GM23338 (cell line): ENCODE results near the gene UBE2Z. TPM values are rescaled to one million over a fixed set of nuclear protein-coding genes. Genes with fewer than 3 reads are reported as not detected.
A peak's percentile ranks its signal among the peaks of the same experiment; 100 is the strongest.

Source experiments
- ATAC-seq: fragments of 200-7000 bp; cut with Tn5 transposase; 3 replicates; pipeline ENCODE4 v1.9.1; 2020
- DNase-seq: peaks from one replicate; pipeline ENCODE4 v3.0.0-alpha.2; 2015; ENCODE audit warnings: low spot score
- H2AFZ ChIP-seq: fragments of 200-600 bp; sonication (generic); 2 replicates; pipeline ENCODE4 v1.8.0; 2016; ENCODE audit warnings: antibody characterized with exemption, mild to moderate bottlenecking, moderate library complexity
- H3F3A ChIP-seq: fragments of 200-600 bp; sonication (generic); replicated peaks from 2 replicates; pipeline ENCODE4 v1.8.0; 2017; ENCODE audit warnings: antibody characterized with exemption, mixed run types, low read depth
- H3K27ac ChIP-seq: fragments of 200-600 bp; sonication (generic); 2 replicates; pipeline ENCODE4 v1.6.1; 2016; ENCODE audit warnings: low read depth
- H3K27me3 ChIP-seq: fragments of 200-600 bp; sonication (generic); 2 replicates; pipeline ENCODE4 v1.8.0; 2016; ENCODE audit warnings: mild to moderate bottlenecking, mixed run types, moderate library complexity; ENCODE audit not compliant: insufficient read depth
- H3K36me3 ChIP-seq: fragments of 200-600 bp; sonication (generic); 2 replicates; pipeline ENCODE4 v1.8.0; 2016; ENCODE audit warnings: mild to moderate bottlenecking; ENCODE audit not compliant: insufficient read depth
- H3K4me1 ChIP-seq: fragments of 200-600 bp; sonication (generic); 2 replicates; pipeline ENCODE4 v1.8.0; 2016; ENCODE audit warnings: mild to moderate bottlenecking, moderate library complexity; ENCODE audit not compliant: insufficient read depth
- H3K4me2 ChIP-seq: fragments of 200-600 bp; sonication (generic); 2 replicates; pipeline ENCODE4 v1.7.1; 2017; ENCODE audit warnings: mixed run types
- H3K4me3 ChIP-seq: fragments of 200-600 bp; sonication (generic); 2 replicates; pipeline ENCODE4 v1.6.1; 2016; ENCODE audit warnings: mixed run types
- H3K79me2 ChIP-seq: fragments of 200-600 bp; sonication (generic); replicated peaks from 2 replicates; pipeline ENCODE4 v1.8.0; 2017; ENCODE audit warnings: mild to moderate bottlenecking; ENCODE audit not compliant: insufficient read depth
- H3K9me2 ChIP-seq: fragments of 200-600 bp; sonication (generic); 2 replicates; pipeline ENCODE4 v1.8.0; 2017; ENCODE audit not compliant: insufficient read depth
- H4K20me1 ChIP-seq: fragments of 200-600 bp; sonication (generic); replicated peaks from 2 replicates; pipeline ENCODE4 v1.8.0; 2017; ENCODE audit warnings: mild to moderate bottlenecking; ENCODE audit not compliant: insufficient read depth
- H3K27ac Mint-ChIP-seq: 2 replicates; pipeline ENCODE4 v1.8.0; 2020; ENCODE audit warnings: inconsistent platforms, mild to moderate bottlenecking, moderate library complexity, mixed read lengths
- H3K27me3 Mint-ChIP-seq: 3 replicates; pipeline ENCODE4 v1.8.0; 2022; ENCODE audit warnings: low read depth, mild to moderate bottlenecking, moderate library complexity, mixed read lengths, inconsistent platforms; ENCODE audit not compliant: insufficient read depth, poor library complexity
- H3K36me3 Mint-ChIP-seq: 3 replicates; pipeline ENCODE4 v1.8.0; 2021; ENCODE audit warnings: low read depth, mild to moderate bottlenecking, inconsistent platforms, moderate library complexity, mixed read lengths
- H3K4me1 Mint-ChIP-seq: 3 replicates; pipeline ENCODE4 v1.8.0; 2020; ENCODE audit warnings: mild to moderate bottlenecking, inconsistent platforms, mixed read lengths
- H3K4me3 Mint-ChIP-seq: 3 replicates; pipeline ENCODE4 v1.8.0; 2021; ENCODE audit warnings: moderate library complexity, mild to moderate bottlenecking, inconsistent platforms, mixed read lengths
- H3K9me3 Mint-ChIP-seq: 3 replicates; pipeline ENCODE4 v1.8.0; 2020; ENCODE audit warnings: moderate library complexity, mild to moderate bottlenecking, inconsistent platforms, mixed read lengths
- NANOG ChIP-seq: IDR thresholded peaks from 2 replicates; pipeline ENCODE4 v1.6.1; 2016; ENCODE audit warnings: antibody characterized with exemption, borderline replicate concordance
- ZNF462 ChIP-seq: fragments of 250-450 bp; sonication (Bioruptor Pico); IDR thresholded peaks from 2 replicates; pipeline ENCODE4 v1.5.0; 2020; ENCODE audit warnings: mild to moderate bottlenecking, moderate library complexity
- polyA plus RNA-seq: library from polyadenylated mRNA; unstranded; fragments of >200 nt; fragmentation: Nextera tagmentation; extraction: Ambion mirVana; gene quantifications from 2 replicates; pipeline ENCODE4 v1.2.1, GENCODE V29; 2016
- total RNA-seq: library from RNA; depleted of rRNA; stranded (reverse); fragments of >200 nt; shearing (Covaris generic); gene quantifications from 2 replicates; pipeline ENCODE4 v1.2.3, GENCODE V29; 2014

Gene UBE2Z
- total and polyA plus RNA-seq, 2 experiments from 2014 or later: 34.1 to 78.5 TPM

GRCh38 chr17:48954300-48954755 lies 46.1 kb downstream of the UBE2Z start (continued):
- no peak for TF ChIP-seq ZNF462

GRCh38 chr17:48960834-48961515 lies 52.8 kb downstream of the UBE2Z start:
- no peaks in the 10 kb centered on the region for H4K20me1 ChIP-seq
- Mint-ChIP-seq H3K4me3 (peak overlapping the region; percentile 44), H3K4me1 (peaks cover 23% of the 10 kb centered on the region), H3K27me3 (peaks cover 24% of the 10 kb centered on the region), H3K27ac (no peak overlapping the region), H3K36me3 (no peaks in the 10 kb centered on the region), H3K9me3 (no peaks in the 10 kb centered on the region)
- H3K36me3 ChIP-seq: no peaks in the 10 kb centered on the region
- H3K4me2 ChIP-seq: peak overlapping the region; percentile 72
- no peaks in the 10 kb centered on the region for H3K79me2 ChIP-seq
- peak overlapping the region; percentile 97 for H2AFZ ChIP-seq
- DNase-seq (peak; percentile 46), ATAC-seq (peak; percentile 70)
- no peaks in the 10 kb centered on the region for H3K9me2 ChIP-seq
- H3K4me1 ChIP-seq: peaks cover 14% of the 10 kb centered on the region
- no peak for TF ChIP-seq NANOG
- H3K4me3 ChIP-seq: peak overlapping the region; percentile 41
- 0 out of 2 replicates have a peak, but pooled peaks cover 16% of the 10 kb centered on the region for H3F3A ChIP-seq
- H3K27ac ChIP-seq: no peak overlapping the region; the same call in 1 of the 2 replicates
- H3K27me3 ChIP-seq: no peaks in the 10 kb centered on the region
